GM19463 (cell line): ENCODE results near the gene ADCK1.
"Not testable (repeated sequence)": the region's sequence is repeated elsewhere in the genome, so short reads cannot be mapped to it uniquely, and the experiment has no call there.

ENCODE experiments used
- ATAC-seq: cut with Tn5 transposase; IDR thresholded peaks from one replicate; pipeline ENCODE4 v1.9.1; 2021; ENCODE audit warnings: mild to moderate bottlenecking, moderate library complexity; ENCODE audit not compliant: unreplicated experiment

The ADCK1 gene, protein sequence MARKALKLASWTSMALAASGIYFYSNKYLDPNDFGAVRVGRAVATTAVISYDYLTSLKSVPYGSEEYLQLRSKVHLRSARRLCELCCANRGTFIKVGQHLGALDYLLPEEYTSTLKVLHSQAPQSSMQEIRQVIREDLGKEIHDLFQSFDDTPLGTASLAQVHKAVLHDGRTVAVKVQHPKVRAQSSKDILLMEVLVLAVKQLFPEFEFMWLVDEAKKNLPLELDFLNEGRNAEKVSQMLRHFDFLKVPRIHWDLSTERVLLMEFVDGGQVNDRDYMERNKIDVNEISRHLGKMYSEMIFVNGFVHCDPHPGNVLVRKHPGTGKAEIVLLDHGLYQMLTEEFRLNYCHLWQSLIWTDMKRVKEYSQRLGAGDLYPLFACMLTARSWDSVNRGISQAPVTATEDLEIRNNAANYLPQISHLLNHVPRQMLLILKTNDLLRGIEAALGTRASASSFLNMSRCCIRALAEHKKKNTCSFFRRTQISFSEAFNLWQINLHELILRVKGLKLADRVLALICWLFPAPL

DNA sequence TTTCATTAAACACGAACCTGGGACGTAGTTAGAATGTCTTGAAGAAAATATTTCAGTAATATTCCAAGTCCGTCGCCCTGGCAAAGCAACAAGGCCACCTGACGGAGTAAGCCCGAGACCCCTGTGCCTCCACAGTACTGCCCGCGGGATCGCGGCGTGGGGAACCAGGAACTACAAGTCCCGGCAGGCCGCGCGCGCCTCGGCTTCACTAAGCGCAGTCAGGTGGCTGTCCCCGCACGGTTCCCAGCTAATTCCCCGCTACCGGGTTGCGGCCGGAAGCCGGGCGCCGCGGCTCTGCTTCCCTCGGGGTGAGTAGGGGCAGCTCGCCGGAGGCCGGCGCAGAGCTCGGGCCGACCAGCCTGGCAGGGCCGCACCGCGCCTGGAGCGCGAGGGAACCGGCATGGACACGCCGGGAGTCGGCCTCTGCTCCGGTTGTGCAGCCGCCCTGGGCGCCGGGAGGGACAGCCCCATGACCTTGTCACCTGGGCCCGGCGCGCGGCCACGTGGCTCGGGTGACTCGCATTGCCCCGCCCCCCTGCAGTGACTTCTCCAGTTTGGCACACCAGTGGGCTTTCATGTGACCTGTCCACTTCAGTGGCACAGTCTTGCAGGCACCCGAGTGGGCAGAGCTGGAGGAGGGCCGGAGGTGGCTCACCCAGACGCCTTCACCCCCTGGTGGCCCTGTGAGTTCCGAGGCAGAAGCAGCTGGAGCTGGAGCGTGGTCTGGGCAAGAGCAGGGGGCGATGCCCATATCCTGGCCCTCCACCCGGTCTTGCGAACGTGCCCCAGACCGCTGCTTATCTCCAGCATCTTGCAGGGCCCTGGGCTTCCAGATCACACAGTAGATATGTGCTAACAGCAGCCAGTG is at the start of gene ADCK1:
Gene ADCK1 (plus strand): TSS at position 247 of the 868 bp plus-strand sequence. CDS start 18,870 bp downstream, outside the sequence.
- peak; percentile 91 for ATAC-seq

DNA sequence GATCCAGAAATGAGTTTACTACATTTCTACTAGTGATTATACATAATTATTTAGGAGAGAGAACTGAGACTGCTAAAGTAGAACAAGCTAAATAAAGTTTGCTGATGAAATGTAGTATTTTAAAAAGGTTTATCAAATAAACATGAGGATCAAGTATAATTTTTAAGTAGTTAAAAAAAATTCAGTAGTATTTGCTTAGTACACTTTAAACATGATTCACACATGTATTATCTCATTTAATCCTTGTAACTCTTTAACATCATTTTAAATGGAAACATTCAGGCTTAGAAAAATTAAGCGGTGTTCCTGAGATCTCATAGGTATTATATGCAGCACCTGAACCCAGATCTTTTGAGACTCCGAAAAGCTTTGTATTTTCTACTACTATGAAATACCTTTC is 47.6 kb upstream of the ADCK1 start:
- ATAC-seq, result no peak

DNA sequence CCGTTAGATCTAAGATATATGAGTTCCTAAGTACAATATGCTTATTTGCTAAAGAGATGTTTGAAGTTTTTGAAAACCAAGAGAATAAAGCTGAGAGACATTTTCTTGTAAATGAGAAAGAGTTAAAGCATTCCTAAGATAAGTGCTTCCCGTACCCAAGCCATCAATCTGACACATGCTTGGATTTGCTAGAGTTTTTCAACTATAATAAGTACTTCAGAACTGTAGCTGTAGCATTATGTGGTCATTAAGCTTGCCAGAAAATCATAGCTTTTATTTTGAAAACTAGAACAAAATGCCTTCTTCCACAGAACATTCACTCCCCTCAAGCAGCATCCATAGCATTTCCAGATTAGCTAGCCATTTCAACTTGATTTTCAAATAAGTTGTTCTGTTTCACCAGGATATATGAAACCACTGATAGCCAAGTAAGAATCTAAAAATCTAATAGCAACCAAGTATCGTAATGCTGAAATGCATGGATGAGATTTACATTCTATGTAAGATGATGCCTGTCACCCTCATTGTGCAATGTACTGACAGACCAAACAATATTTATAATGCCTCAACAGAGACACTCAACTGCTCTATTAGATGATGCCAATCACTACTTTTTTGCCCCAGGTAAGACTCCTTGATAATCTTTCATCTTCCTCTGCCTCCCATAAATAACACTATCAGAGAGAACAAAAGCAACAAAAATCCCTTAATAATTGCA is 47.0 kb upstream of the ADCK1 start:
- ATAC-seq, result no peak

DNA sequence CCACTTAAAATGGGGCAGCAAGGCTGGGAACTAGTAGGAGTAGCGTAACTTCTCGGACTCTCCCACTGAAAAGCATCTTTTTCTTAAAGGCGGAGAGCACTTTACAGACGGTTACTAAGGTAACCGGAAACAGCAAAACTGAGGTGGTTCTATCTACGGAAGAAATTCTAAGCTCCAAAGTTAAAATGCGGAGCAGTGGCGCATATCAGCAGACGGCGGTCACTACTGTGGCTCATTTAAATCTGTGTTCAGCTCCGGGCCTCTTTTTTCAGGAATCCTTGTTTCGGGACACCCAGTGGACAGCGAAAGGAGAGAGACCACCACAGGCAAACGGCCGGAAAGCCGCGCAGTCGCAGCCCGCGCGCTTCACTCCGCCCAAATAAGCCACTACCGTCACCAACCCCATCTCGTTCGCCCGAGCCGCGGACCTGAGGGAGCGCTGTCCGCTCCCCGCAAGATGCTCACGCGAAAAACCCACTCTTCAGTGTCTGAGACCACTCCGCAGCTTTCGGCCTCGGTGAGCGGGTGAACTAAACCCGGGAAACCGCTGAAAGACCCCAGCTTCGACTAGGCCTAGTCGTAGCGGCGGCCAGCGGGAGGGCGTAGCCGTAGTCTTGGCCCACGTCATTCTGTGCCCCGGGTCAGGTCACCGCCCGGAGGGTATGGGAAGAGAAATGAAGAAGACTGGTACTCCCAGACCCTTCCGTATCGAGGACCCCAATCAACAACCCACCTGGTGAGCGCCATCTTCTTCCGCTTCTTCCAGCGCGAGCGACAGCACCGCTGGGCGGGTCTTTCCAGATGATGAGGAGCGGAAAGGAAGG is 39.3 kb upstream of the ADCK1 start, which contains the start of gene SNW1:
Gene SNW1 (minus strand): TSS at position 776 of the 824 bp plus-strand sequence. CDS start 29 bp downstream, at position 747.
- ATAC-seq, result peak; percentile 91

DNA sequence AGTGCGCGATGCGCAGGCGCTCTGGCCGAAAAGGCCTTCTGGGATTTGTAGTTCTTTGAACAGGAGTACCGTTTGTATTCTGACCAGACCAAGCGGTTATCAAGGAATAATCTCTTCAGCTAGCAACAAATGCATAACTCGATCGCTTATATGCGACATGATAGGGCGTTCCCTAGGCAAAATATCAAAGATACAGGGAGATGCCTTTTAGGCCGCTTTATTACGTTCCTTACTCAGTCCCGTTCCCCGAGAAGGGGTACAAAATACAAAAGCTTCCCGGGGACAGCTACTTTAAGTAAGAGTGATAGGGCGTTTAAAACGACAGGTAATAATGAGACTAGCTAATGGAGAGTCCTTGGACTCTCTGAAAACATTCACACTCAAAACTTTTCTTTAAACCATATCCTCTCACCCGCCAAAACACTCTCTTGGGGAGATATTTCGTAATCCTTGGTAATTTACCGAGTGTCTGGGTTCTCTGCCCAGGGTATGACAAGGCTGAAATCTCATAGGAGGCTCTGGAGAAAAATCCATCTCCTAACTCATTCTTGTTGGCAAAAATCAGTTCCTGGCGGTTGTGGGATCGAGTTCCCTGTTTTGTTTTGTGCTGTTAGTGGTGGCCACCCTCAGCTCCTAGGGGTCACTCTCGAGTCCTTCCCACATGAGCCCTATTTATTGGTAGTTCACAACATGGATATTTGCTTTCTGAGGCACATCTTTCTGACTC is 38.5 kb upstream of the ADCK1 start:
- peak; percentile 29 for ATAC-seq

DNA sequence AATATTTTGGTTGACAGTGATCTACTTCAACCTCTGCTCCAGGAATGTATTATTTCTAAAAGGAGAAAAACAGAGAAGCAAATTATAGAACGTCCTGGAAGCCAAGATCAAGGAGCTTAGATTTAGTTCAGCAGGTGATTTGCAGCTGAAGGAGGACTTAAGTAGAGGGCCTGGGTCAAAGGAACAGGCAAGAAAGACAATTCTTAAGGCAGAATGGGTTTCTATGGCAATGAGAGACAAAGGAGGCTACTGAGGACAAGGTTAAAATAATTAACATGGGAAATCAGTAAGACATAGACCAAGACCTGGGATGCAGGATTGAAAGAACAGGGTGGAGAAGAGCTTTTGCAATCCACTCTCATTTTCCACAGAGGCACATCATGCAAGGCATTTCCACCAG is 36.6 kb upstream of the ADCK1 start:
- ATAC-seq, result no peak

DNA sequence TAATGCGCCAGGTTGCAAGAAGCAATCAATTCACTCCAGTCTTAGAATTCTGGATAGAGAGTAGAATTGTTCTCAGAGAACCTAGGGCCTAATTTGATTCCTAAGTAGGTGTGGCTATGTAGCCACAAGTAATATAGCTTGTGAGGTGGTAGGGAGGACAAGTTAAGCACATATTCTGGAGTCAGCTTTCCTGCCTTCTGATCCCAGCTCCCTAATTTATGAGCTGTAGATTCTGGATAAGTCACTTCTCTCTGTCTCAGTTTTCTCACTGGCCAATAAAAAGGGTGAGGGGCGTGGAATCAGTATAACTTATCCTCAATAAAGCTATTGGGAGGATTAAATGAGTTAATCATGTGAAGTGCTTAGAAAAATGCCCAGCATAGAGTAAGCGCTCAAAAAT is 35.9 kb upstream of the ADCK1 start:
- no peak for ATAC-seq

DNA sequence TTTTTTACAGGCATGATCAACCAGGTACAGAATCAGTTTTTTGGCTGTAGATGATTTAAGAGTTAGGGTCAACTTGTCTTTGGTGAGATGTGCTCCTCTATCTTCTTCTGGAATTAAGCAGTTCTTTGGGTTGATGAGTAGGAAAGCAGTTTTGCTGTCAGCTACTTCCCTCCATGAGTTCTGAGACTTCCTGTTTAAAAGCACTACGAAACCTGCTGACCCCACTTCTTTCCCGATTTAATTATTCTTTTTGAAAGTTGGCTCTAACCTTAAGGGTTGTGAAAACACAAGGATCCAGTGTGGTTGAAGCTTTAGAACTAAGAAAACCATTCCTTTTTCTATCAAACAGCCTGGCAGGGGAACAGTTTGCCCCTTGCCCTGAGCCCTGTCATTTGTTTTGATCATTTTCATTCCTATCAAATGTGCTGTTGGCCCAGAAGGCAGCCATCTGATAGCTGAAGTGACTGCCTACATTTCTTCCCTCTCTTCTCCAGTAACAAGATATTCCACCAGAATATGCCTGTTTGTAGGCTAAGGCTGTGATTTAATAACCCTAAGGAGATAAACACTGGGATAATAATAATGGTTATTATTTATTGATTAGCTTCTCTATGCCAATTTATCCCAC is 31.4 kb upstream of the ADCK1 start:
- not testable (repeated sequence) for ATAC-seq

DNA sequence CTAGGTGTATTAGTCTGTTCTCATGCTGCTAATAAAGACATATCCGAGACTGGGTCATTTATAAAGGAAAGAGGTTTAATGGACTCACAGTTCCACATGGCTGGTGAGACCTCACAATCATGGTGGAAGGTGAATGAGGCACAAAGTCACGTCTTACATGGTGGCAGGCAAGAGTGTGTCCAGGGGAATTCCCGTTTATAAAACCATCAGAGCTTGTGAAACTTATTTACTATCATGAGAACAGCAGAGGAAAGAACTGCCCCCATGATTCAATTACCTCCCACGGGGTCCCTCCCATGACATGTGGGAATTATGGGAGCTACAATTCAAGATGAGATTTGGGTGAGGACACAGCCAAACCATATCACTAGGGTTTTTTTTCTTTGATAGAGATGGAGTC is 25.9 kb upstream of the ADCK1 start:
- not testable (repeated sequence) for ATAC-seq

DNA sequence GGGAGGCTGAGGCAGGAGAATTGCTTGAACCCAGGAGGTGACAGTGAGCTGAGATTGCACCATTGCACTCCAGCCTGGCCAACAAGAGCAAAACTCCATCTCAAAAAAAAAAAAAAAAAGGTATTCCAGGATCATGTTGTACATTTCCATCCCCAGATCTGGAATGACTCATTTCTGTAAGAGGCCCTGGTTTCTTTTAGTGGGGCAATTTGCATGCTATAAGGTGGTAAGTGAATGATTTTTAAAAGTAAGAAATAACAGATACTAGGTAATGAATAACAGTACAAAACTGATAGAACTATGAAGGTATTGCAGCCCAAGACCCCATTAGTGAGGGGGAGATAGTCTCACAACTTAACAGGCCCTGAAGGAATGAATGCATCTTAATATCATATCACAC is 17.7 kb upstream of the ADCK1 start:
- ATAC-seq, result no peak

DNA sequence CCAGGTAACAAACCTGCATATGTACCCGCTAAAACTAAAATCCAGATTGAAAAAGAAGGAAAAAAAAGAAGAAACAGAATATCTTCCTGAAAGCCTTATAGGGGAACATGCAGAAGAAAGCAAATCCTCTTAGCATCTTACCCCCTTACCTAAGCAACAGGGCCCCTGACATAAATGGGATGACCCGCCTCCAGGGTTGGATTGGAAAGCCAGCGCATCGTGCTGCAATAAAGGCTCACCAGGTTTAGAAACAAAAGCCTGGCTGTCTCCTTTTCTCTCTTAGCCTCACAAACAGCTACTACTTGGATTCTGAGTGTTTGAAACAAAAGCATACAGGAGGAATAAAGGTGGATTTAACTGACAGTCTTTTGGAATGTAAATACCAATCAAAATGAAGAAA is 13.8 kb upstream of the ADCK1 start:
- ATAC-seq, result no peak

DNA sequence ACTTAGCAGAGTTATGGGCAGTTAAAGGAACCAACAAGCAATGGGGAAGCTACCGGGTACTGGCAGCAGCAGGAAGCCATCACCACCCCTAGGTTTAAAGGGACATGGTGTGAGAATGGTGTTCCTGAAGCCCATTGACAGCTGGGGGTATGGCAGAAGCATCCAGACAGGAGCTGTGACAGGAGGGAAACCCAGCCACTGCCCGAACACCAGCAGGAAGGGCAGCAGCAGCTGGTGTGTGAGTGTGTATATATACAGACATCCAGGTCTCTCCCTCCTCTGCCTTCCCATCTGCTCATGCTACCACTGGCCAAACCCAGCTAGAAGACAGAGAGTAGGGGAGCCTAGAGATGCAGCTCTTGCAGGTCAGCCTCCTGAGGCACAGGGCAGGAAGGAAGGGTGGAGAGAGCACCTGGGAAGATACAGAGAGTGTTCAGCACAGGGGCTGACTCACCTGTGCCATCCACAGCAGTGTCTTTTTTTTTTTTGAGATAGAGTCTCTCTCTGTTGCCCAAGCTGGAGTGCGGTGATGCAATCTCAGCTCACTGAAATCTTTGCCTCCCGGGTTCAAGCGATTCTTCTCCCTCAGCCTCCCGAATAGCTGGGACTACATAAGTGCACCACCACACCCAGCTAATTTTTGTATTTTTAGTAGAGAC is 9.2 kb upstream of the ADCK1 start:
- no peak for ATAC-seq

DNA sequence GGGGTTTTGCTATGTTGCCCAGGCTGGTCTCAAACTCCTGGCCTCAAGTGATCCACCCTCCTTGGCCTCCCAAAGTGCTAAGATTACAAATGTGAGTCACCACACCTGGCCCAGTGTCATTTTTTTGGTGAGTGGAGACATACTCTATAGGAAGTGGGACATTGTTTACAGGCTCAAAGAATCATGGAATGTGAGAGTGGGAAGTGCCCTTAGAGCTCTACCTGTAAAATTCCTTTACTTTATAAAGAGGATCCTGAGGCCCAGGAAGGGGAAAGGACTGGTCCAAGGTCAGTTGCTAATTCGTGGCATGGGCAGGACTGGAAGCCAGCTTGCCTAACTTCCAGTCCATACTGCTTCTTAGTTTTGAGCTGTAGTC is 8.7 kb upstream of the ADCK1 start:
- no peak for ATAC-seq

DNA sequence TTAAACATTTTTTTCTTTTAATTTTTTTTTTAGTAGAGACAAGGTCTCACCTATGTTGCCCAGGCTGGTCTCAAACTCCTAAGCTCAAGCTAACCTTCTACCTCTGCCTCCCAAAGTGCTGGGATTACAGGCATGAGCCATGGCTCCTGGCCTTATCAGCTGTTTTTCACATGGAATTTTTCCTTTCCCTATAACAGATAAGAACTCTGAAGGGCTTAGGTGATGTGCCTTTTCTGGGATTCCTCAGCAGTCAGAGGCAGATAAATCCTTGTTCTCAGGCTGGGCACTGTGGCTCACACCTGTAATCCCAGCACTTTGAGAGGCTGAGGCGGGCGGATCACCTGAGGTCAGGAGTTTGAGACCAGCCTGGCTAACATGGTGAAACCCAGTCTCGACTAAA is 6.7 kb upstream of the ADCK1 start:
- ATAC-seq, result not testable (repeated sequence)

DNA sequence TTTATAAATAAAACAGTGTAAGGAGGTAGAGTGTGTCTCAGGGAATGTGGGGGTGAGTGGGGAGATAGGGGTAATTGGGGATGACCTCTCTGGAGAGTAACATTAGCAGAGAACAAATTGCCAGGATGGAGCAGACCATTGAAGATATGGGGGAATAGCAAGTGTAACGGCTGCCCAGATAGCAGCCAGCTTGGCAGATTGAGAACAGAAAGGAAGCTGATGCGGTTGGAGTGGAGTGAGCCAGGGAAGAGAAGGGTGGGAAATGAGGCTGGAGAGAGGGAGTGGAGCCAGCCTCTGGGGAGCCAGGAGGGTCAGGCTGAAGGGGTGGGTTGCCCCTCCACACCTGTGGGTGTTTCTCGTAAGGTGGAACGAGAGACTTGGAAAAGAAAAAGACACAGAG is 5.6 kb upstream of the ADCK1 start:
- ATAC-seq, result no peak

DNA sequence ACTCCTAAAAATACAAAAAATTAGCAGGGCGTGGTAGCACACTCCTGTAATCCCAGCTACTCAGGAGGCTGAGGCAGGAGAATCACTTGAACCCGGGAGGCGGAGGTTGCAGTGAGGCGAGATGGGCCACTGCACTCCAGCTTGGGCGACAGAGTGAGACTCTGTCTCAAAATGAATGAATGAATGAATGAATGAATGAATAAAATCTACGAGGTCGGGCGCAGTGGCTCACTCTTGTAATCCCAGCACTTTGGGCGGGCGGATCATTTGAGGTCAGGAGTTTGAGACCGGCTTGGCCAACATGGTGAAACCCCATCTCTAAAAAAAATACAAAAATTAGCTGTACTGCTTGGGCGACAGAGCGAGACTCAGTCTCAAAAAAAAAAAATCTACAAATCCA is 453 bp upstream of the ADCK1 start:
- ATAC-seq, result not testable (repeated sequence)

DNA sequence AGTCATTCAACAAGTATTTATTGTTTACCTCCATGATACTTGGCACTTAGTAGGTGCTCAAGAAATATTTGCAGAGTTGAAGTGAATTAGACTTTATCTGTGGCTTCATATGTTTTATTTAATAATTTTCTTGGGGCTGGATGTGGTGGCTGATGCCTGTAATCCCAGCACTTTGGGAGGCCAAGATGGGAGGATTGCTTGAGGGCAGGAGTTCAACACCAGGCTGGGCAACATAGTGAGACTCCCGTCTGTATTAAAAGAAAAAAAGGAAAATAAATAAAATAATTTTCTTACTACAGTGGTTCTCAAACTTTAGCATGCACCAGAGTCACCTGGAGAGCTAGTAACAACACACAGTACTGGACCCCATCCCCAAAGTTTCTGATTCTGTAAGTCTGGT is 905 bp downstream of the ADCK1 start:
- no peak for ATAC-seq

DNA sequence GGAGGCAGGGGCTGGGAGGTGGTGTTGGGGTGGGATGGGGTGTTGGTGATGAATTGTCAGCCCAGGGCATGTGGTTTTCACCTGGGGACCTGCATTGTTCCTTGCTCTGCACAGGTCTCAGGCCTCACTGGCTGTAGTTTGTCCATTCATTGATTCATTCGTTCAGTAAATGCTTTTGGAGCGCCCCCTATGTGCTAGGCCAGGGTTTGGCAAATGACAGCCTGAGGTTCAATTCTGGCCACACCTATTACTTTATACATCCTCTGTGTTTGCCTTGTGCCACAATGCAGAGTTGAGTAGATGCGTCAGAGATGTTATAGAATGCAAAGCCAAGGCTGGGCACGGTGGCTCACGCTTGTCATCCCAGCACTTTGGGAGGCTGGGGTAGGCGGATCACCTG is 4.7 kb downstream of the ADCK1 start:
- ATAC-seq, result no peak

DNA sequence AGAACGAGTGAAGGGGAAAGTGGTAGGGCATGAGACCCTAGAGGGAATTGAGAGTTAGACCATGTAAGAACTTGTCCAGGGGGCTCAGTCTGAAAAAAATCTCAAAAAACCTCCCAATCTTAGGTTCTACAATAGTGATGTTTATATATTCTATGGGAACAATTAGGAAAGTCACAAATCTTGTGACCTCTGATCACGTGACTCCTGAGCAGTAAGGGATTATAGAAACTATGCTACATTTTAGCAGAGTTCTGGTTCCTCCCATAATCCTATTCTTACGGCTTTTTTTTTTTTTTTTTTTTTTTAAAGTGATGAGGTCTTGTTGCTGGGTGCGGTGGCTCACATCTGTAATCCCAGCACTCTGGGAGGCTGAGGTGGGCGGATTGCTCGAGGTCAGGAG is 5.8 kb downstream of the ADCK1 start:
- ATAC-seq, result no peak
